ENCODE measurements around the gene AP2A2.

The AP2A2 gene

DNA sequence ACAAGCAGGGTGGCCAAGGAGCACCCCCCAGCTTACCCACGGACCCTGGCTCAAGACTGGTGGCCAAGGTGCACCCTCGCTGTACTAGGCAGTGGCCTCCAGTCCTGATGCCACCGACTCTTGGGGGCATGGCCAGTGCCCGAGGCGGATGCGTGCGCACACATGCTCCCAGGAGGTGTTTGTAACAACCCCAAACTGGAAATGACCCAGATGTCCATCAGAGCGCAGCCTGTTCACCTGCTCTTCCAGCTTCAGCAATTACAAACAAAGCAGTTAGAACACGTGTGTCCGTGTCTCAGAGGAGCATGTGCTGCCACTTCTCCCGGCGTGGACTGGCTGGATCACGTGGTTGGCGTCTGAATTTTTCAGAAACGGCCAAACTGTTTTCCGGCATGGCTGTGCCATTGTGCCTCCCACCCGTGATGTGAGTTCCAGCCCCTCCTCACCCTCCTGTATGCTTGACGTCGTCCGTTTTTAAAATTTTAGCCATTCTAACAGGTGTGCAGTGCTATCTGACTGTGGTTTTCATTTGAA is 118.0 kb downstream of the AP2A2 start:
- Histone ChIP-seq H3K36me3 (ENCODE audit: control insufficient read depth in 2 of 2, insufficient read depth in 1 of 2, low read length in 2 of 2) (no peaks in the 10 kb centered on the region), H3K4me1 (ENCODE audit: control insufficient read depth, insufficient read depth, low read length) (no peaks in the 10 kb centered on the region), H3K4me3 (ENCODE audit: low read depth, low read length) (no peak overlapping the region), H3K27ac (ENCODE audit: extremely low read depth, low read depth, low read length) (no peak overlapping the region), H3K9me3 (ENCODE audit: control insufficient read depth, insufficient read depth, low read depth, low read length) (no peaks in the 10 kb centered on the region)
- CTCF ChIA-PET = no interaction called here
- TF ChIP-seq ZNF785 (tag by site-specific recombination; IDR thresholded peaks at IDR 0.05) = no peak
- TF ChIP-seq ZNF184 (tag by site-specific recombination; IDR thresholded peaks at IDR 0.05) = no peak
- no peak for TF ChIP-seq SP2 (tag by site-specific recombination; IDR thresholded peaks at IDR 0.05)
- TF ChIP-seq GLIS1 (tag by site-specific recombination; IDR thresholded peaks at IDR 0.05) = no peak
- TF ChIP-seq ZNF843 (tag by site-specific recombination; IDR thresholded peaks at IDR 0.05) = no peak
- TF ChIP-seq ZNF433 (tag by site-specific recombination; IDR thresholded peaks at IDR 0.05; ENCODE audit: low read depth) = no peak
- no peak for TF ChIP-seq ZEB2 (tag by site-specific recombination; IDR thresholded peaks at IDR 0.05)
- TF ChIP-seq ZNF670 (tag by site-specific recombination; IDR thresholded peaks at IDR 0.05; ENCODE audit: low read depth) = no peak
- TF ChIP-seq ZBTB21 (tag by site-specific recombination; IDR thresholded peaks at IDR 0.05) = no peak
- TF ChIP-seq ZNF514 (tag by site-specific recombination; IDR thresholded peaks at IDR 0.05) = no peak
- TF ChIP-seq, protein P1, sequence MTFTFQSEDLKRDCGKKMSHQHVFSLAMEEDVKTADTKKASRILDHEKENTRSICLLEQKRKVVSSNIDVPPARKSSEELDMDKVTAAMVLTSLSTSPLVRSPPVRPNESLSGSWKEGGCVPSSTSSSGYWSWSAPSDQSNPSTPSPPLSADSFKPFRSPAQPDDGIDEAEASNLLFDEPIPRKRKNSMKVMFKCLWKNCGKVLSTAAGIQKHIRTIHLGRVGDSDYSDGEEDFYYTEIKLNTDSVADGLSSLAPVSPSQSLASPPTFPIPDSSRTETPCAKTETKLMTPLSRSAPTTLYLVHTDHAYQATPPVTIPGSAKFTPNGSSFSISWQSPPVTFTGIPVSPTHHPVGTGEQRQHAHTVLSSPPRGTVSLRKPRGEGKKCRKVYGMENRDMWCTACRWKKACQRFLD (tag by site-specific recombination; IDR thresholded peaks at IDR 0.05) = no peak
- TF ChIP-seq KLF10 (tag by site-specific recombination; IDR thresholded peaks at IDR 0.05) = no peak
- TF ChIP-seq ZNF596 (tag by site-specific recombination; IDR thresholded peaks at IDR 0.05) = no peak
- POLR2A ChIA-PET = no interaction called here

GRCh38 chr11:1044160-1044559 is 118.5 kb downstream of the AP2A2 start:
- ChIA-PET POLR2A (no interaction called here), CTCF (no interaction called here)
- Histone ChIP-seq H3K4me3 (ENCODE audit: low read depth, low read length) (no peak overlapping the region), H3K27ac (ENCODE audit: extremely low read depth, low read depth, low read length) (no peak overlapping the region), H3K4me1 (ENCODE audit: control insufficient read depth, insufficient read depth, low read length) (no peaks in the 10 kb centered on the region), H3K9me3 (ENCODE audit: control insufficient read depth, insufficient read depth, low read depth, low read length) (no peaks in the 10 kb centered on the region), H3K36me3 (ENCODE audit: control insufficient read depth in 2 of 2, insufficient read depth in 1 of 2, low read length in 2 of 2) (no peaks in the 10 kb centered on the region)
- TF ChIP-seq KLF10 (tag by site-specific recombination; IDR thresholded peaks at IDR 0.05) = no peak
- peak; percentile 53 for TF ChIP-seq ZNF366 (tag by site-specific recombination; conservative IDR thresholded peaks at IDR 0.05)

DNA sequence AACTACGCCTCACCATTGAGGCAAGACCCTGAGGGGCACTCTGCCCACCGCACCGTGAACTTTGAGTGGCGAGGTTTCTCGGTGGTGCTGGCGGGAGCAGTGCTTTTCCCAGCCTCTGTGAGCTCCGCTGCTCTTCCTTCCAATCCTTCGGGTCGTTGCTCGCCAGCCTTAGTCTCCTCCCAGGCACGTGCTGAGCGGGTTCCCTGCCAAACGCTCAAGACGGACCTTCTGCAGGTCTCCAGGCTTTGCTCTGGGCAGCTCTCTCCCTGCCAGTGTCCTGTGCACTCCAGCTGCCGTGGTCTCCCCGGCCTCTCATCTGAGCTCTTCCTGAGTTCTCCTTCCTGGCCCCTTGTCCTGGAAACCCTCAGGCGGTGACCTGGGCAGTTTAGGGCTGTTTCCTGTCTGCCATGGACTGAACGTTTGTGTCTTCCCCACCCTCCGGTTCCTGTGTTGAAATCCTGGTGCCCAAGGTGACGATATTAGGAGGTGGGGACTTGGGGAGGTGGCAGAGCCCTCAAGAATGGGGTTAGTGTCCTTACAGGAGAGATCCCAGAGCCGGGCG is 122.0 kb downstream of the AP2A2 start:
- H3K27ac ChIP-seq (ENCODE audit: extremely low read depth, low read depth, low read length) = no peak overlapping the region
- H3K9me3 ChIP-seq (ENCODE audit: control insufficient read depth, insufficient read depth, low read depth, low read length) = no peaks in the 10 kb centered on the region
- no peak for TF ChIP-seq MEIS1 (CRISPR knock-in tag; IDR thresholded peaks at IDR 0.05; ENCODE audit: borderline replicate concordance)
- TF ChIP-seq ZNF19 (tag by site-specific recombination; IDR thresholded peaks at IDR 0.05; ENCODE audit: low read depth) = no peak
- TF ChIP-seq ZBTB44 (tag by site-specific recombination; IDR thresholded peaks at IDR 0.05) = no peak
- no peak for TF ChIP-seq KLF9 (tag by site-specific recombination; IDR thresholded peaks at IDR 0.05; ENCODE audit: low read depth)
- TF ChIP-seq ZNF776 (tag by site-specific recombination; IDR thresholded peaks at IDR 0.05; ENCODE audit: borderline replicate concordance) = no peak
- TF ChIP-seq ZNF473 (tag by site-specific recombination; IDR thresholded peaks at IDR 0.05) = no peak
- TF ChIP-seq ZNF10 (tag by site-specific recombination; IDR thresholded peaks at IDR 0.05) = no peak
- TF ChIP-seq, protein P2, sequence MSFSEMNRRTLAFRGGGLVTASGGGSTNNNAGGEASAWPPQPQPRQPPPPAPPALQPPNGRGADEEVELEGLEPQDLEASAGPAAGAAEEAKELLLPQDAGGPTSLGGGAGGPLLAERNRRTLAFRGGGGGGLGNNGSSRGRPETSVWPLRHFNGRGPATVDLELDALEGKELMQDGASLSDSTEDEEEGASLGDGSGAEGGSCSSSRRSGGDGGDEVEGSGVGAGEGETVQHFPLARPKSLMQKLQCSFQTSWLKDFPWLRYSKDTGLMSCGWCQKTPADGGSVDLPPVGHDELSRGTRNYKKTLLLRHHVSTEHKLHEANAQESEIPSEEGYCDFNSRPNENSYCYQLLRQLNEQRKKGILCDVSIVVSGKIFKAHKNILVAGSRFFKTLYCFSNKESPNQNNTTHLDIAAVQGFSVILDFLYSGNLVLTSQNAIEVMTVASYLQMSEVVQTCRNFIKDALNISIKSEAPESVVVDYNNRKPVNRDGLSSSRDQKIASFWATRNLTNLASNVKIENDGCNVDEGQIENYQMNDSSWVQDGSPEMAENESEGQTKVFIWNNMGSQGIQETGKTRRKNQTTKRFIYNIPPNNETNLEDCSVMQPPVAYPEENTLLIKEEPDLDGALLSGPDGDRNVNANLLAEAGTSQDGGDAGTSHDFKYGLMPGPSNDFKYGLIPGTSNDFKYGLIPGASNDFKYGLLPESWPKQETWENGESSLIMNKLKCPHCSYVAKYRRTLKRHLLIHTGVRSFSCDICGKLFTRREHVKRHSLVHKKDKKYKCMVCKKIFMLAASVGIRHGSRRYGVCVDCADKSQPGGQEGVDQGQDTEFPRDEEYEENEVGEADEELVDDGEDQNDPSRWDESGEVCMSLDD (tag by site-specific recombination; IDR thresholded peaks at IDR 0.05) = no peak
- no peaks in the 10 kb centered on the region for H3K4me1 ChIP-seq (ENCODE audit: control insufficient read depth, insufficient read depth, low read length)
- CTCF ChIA-PET = interaction anchor here (1.1 kb wide), 1 partner anchor 94 kb away, joined by 4 read pairs; no protein-coding TSS in a partner anchor
- POLR2A ChIA-PET = no interaction called here
- H3K4me3 ChIP-seq (ENCODE audit: low read depth, low read length) = no peak overlapping the region
- H3K36me3 ChIP-seq (ENCODE audit: control insufficient read depth in 2 of 2, insufficient read depth in 1 of 2, low read length in 2 of 2) = no peaks in the 10 kb centered on the region
